Measurements from ENCODE around the gene BCL2L12. TPM values are rescaled to one million over a fixed set of nuclear protein-coding genes. Genes with fewer than 3 reads are reported as not detected.

Gene BCL2L12
- total RNA-seq, 1 donor from 2014 or later: 39.1 TPM

GRCh38 chr19:49656456-49657109, 9.2 kb upstream of the BCL2L12 start:
- Mint-ChIP-seq H3K4me1 (no peaks in the 10 kb centered on the region), H3K9me3 (no peaks in the 10 kb centered on the region), H3K4me3 (no peak overlapping the region), H3K27ac (no peak overlapping the region), H3K27me3 (no peaks in the 10 kb centered on the region), H3K36me3 (ENCODE audit: low read depth) (peaks cover 78% of the 10 kb centered on the region)
- CTCF ChIA-PET: no interaction called here
- TF ChIP-seq, protein P1, sequence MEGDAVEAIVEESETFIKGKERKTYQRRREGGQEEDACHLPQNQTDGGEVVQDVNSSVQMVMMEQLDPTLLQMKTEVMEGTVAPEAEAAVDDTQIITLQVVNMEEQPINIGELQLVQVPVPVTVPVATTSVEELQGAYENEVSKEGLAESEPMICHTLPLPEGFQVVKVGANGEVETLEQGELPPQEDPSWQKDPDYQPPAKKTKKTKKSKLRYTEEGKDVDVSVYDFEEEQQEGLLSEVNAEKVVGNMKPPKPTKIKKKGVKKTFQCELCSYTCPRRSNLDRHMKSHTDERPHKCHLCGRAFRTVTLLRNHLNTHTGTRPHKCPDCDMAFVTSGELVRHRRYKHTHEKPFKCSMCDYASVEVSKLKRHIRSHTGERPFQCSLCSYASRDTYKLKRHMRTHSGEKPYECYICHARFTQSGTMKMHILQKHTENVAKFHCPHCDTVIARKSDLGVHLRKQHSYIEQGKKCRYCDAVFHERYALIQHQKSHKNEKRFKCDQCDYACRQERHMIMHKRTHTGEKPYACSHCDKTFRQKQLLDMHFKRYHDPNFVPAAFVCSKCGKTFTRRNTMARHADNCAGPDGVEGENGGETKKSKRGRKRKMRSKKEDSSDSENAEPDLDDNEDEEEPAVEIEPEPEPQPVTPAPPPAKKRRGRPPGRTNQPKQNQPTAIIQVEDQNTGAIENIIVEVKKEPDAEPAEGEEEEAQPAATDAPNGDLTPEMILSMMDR (IDR thresholded peaks at IDR 0.05): no peak
- intact Hi-C loops (cut with micrococcal nuclease): no loop called here
- DNase-seq: no peak
- POLR2A ChIA-PET: interaction anchor here (0.9 to 1.0 kb wide), 2 partner anchors 14 to 15 kb away, joined by 3 read pairs; partner anchors contain the start of gene SCAF1
- no peak for ATAC-seq (ENCODE audit: low read depth)

GRCh38 chr19:49657493-49658138, 8.1 kb upstream of the BCL2L12 start:
- no peak for ATAC-seq (ENCODE audit: low read depth)
- TF ChIP-seq, protein P1 (IDR thresholded peaks at IDR 0.05): no peak
- CTCF ChIA-PET: no interaction called here
- H3K27ac Mint-ChIP-seq: no peak overlapping the region
- no peak for DNase-seq
- H3K4me3 Mint-ChIP-seq: no peak overlapping the region
- no peaks in the 10 kb centered on the region for H3K9me3 Mint-ChIP-seq
- peaks cover 82% of the 10 kb centered on the region for H3K36me3 Mint-ChIP-seq (ENCODE audit: low read depth)
- H3K4me1 Mint-ChIP-seq: no peaks in the 10 kb centered on the region
- H3K27me3 Mint-ChIP-seq: no peaks in the 10 kb centered on the region
- POLR2A ChIA-PET: interaction anchor here (0.7 kb wide), 1 partner anchor 58 kb away, joined by 3 read pairs; no protein-coding TSS in a partner anchor
- intact Hi-C loops (cut with micrococcal nuclease): no loop called here

DNA sequence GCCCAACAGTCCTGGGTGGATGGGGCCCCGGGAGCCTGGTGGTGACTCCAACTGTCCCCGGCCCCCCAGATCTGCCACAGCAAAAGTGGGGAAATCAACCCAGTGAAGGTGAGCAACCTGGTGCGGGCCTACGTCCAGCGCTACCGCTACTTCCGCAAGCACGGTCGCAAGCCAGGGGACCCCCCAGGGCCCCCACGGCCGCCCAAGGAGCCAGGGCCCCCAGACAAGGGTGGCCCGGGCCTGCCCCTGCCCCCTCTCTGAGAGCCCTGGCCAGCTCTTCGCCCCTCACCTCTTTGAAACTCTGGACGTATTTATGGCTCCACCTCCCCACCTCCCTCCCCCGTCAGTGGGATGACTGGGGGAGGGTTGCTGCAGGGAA, 7.6 kb upstream of the BCL2L12 start:
- ATAC-seq (ENCODE audit: low read depth): no peak
- CTCF ChIA-PET: no interaction called here
- Mint-ChIP-seq H3K36me3 (ENCODE audit: low read depth) (peaks cover 84% of the 10 kb centered on the region), H3K9me3 (no peaks in the 10 kb centered on the region), H3K27ac (no peak overlapping the region), H3K4me1 (peaks cover 5% of the 10 kb centered on the region), H3K27me3 (no peaks in the 10 kb centered on the region), H3K4me3 (no peak overlapping the region)
- POLR2A ChIA-PET: no interaction called here
- DNase-seq: no peak
- intact Hi-C loops (cut with micrococcal nuclease): no loop called here
- TF ChIP-seq, protein P1 (IDR thresholded peaks at IDR 0.05): no peak

- Mint-ChIP-seq H3K36me3 (ENCODE audit: low read depth) (peaks cover 79% of the 10 kb centered on the region), H3K27me3 (no peaks in the 10 kb centered on the region), H3K4me3 (no peak overlapping the region), H3K4me1 (peaks cover 12% of the 10 kb centered on the region), H3K27ac (no peak overlapping the region), H3K9me3 (no peaks in the 10 kb centered on the region)
- intact Hi-C loops (cut with micrococcal nuclease): no loop called here
- DNase-seq (no peak), ATAC-seq (ENCODE audit: low read depth) (no peak)
- ChIA-PET CTCF (no interaction called here), POLR2A (no interaction called here)
- TF ChIP-seq, protein P1 (IDR thresholded peaks at IDR 0.05): no peak
Observed at GRCh38 chr19:49658566-49659442, 6.9 kb upstream of the BCL2L12 start.

All from activated B cell treated with CpG ODN at 0.5 μM for 24 hours (primary cell).